ENCODE results near the gene TIMM29.
"Not testable (repeated sequence)": the region's sequence is repeated elsewhere in the genome, so short reads cannot be mapped to it uniquely, and the experiment has no call there.

Gene TIMM29

DNA sequence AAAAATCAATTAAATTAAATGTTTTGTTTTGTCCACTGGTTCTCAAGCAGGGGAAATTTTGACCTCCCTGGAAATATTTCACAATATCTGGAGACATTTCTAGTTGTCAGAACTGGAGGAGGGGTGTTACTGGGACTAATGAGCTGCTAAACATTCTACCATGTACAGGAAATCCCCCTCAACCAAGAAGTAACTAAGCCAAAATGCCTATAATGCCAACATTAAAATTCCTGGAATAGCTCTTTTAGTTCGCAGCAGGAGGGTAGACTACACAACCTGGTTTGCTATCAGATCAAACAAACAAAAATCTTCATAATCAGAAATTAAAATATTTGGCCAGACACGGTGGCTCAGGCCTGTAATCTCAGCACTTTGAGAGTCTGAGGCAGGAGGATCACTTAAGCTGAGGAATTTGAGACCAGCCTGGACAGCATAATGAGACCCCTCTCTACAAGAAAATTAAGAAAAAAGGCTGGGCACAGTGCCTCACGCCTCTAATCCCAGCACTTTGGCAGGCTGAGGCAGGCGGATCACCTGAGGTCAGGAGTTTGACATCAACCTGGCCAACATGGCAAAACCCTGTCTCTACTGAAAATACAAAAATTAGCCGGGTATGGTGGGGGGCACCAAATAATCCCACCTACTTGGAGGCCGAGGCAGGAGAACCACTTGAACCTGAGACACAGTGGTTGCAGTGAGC, 18.5 kb downstream of the TIMM29 start:
- DNase-seq = no peak

DNA sequence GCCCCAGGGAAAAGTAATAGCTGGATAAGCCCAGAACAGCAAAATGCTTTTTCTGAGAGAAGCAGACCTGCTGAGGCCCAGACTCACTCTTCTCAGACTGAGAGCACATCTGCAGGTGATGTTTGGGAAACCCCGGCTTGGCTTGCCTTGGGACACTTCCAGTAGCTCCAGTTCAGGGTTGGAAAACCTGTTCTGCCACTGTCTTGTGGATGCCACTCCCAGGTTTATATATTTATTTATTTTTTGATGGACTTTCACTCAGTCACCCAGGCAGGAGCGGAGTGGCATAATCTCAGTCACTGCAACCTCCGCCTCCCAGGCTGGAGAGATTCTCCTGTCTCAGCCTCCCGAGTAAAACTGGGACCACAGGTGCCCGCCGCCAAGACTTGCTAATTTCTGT, 24.2 kb downstream of the TIMM29 start:
- no peak for DNase-seq

DNA sequence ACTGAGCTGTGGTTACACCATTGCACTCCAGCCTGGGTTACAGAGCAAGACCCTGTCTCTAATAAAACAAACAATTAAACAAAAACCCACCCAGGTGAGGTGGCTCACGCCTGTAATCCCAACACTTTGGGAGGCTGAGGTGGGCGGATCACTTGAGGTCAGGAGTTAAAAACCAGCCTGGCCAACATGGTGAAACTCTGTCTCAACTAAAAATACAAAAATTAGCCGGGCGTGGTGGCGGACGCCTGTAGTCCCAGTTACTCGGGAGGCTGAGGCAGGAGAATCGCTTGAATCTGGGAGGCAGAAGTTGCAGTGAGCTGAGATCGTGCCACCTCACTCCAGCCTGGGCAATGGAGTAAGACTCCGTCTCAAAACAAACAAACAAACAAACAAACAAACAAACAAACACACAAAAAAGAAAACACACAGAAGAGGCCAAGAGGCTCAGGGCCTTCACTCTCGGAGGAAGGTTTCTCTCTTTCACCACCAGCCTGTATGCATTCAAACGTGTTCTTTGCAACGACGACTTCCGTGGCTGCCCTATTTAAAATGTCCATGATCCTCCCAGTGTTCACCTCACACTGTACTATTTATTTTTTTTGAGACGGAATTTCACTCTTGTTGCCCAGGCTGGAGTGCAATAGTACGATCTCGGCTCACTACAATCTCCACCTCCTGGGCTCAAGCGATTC, 30.8 kb downstream of the TIMM29 start:
- not testable (repeated sequence) for DNase-seq

DNA sequence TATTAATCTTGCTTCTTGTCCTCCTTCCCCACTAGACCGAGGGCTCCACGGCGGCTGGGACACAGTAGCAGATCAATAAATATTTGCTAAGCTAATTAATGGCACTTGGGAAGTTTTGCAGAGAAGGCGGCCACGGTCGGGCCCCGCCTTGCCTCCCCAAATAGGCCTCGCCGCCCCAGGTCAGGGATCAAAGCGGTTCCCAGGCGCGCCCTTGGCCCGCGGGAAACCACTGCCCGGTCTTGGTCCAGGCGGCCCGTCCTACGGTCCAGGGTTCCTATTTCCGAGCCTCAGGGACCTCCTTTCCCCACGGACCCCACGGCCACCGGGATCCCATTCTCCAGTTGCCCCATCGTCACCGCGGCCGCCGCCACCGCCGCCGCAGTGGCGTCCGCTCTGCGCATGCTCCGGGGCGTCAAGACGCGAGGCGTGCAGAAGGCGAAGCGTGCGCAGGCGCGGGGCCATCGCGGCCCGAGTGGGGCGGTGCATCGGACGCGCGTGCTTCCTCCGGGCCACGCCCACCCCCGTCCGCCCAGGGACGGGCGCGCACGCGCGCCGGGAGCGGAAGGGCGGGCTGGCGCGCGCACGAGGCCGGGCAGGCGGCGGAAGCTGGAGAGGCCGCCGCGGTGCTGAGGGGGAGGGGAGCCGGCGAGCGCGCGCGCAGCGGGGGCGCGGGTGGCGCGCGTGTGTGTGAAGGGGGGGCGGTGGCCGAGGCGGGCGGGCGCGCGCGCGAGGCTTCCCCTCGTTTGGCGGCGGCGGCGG, 31.9 kb downstream of the TIMM29 start, which contains the start of gene SMARCA4:
Gene SMARCA4 (plus strand): TSS at position 717 of the 759 bp plus-strand sequence. CDS start 23,122 bp downstream, outside the sequence.
- peak; percentile 97 for DNase-seq

DNA sequence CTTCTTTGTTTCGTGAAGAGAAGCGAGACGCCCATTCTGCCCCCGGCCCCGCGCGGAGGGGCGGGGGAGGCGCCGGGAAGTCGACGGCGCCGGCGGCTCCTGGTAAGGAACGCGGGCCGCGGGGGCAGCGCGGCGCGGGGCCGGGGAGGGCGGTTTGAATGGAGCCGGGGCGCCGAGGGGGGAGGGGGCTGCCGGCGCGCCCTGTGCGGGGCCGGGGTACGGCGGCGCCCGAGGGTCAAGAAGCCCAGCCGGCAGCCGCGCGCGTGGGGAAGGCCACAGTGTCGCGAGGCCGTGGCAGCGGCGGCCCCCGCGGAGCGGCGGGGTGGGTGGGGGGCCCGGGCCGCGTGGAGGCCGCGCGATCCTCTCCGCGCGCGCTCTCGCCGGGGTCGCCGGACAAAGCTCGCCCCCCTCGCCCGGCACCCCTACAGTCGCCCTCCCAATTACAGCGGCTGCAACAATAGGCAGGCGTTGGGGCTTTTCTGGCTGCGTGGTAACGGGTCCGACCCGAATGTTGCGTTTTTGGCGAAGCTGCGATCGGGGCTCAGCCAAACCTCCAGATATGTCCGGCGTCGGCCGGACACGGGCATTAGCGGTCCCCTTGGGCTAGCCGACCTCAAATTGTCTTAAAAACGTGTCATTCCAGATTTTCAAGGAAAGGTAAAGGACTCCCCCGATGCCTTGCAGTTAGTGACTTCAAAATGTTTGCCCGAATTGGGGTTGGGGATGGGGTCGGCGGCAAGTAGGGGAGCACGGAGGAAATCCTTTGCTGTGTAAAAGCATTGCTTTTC, 32.7 kb downstream of the TIMM29 start:
- no peak for DNase-seq

DNA sequence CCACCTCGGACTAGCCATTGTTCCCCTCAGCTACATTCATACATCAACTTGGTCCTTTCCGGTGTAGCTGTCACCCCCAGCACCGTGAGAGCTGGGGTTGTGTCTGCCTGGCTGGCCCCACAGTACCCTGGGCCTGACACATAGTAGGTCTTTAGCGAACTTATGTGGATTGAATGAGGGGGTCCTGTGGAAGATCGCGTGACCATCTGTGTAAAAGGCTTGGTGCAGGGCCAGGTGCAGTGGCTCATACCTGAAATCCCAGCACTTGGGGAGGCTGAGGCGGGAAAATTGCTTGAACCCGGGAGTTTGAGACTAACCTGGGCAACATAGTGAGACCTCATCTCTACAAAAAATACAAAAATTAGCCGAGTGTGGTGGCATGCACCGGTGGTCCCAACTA, 34.3 kb downstream of the TIMM29 start:
- no peak for DNase-seq

DNA sequence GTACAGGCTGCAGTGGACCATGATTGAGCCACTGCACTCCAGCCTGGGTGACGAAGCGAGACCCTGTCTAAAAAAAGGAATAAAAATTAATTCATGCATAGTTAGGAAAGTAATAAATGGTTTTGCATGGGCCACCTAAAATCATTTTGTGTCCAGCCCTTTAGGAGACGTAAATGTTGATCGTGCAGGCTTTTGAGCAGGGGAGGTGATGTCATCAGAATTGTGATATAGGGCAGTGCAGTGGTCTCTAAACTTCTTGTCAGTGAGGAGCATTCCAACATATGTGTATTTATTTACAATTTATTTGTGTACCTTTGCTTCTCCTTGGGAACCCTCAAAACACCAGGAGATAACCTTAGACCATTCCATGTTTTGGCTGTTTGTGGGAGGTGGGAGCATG, 35.3 kb downstream of the TIMM29 start:
- no peak for DNase-seq

DNA sequence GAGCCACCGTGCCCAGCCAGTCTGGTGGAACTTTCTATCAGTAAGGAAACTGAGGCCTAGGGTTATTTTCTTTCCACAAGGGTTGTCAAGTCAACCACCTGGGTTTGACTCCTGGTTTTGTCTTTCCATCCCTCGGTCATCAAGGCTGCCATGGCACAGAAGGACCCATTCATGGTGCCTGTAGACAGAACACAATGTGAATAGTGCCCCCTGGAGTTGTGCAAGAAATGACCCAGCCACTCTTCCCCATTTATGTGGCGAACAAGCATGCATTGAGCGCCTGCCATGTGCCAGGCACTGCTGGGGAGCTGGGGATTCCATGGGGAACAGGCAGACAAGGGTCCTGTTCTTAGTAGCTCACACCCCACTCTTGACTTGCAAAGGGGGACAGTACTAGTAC, 36.3 kb downstream of the TIMM29 start:
- no peak for DNase-seq

DNA sequence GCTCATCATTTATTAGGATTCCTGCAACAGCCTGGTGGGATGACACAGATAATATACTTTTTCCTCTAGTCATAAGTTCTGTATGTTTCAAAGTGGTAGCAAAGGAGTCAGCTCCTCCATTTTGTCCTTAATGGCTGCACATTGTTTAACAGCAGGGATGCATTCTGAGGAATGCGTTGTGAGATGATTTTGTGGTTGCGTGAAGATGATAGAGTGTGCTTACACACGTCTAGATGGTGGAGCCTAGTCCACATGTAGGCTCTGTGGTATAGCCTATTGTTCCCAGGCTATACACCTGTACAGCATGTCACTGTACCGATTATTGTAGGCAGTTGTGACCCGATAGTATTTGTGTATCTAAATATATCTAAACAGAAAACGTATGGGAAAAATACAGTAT, 36.8 kb downstream of the TIMM29 start:
- no peak for DNase-seq

DNA sequence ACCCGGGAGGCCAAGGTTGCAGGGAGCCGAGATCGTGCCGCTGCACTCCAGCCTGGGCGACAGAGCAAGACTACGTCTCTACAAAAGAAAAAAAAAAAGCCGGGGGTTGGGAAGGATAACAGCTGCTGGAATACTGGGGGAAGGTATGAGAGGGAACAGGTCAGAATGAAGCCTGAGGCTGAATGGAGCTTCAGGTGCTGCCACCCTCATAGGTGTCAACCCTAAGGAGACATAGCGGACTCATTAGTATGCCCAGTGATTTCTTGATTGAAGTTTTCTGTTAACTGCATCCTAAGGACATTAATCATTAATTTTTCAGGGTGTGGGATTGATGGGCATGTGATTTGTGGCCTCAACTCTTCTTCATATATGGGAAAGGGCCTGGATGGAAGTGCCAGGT, 38.2 kb downstream of the TIMM29 start:
- no peak for DNase-seq

DNA sequence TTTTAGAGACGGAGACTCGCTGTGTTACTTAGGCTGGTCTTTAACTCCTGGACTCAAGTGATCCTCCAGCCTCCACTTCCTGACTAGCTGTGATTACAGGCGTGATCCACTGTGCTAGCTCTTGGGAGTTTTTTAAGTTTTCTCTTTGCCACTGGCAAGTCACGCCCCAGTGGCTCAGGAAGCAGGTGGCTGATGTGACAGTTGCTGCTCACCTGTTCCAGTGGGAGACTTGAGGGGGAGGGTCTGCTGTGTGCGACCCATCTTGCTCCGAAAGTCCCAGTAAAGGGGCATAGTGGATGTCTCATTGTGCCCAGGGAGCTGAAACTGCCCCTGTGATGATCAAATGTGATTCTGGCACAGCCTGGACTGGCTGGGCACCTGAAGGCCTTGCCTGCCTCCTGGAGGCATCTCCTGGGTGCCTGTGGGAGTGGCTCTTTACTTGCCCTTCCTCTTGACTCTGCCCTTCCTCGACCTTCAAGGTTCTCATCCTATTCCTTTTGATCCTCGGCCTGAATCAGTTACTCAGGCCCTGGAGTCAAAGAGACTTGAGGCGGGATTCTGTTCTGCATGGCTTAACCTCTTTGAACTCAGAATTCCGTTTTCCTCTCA, 40.0 kb downstream of the TIMM29 start:
- DNase-seq = no peak

DNA sequence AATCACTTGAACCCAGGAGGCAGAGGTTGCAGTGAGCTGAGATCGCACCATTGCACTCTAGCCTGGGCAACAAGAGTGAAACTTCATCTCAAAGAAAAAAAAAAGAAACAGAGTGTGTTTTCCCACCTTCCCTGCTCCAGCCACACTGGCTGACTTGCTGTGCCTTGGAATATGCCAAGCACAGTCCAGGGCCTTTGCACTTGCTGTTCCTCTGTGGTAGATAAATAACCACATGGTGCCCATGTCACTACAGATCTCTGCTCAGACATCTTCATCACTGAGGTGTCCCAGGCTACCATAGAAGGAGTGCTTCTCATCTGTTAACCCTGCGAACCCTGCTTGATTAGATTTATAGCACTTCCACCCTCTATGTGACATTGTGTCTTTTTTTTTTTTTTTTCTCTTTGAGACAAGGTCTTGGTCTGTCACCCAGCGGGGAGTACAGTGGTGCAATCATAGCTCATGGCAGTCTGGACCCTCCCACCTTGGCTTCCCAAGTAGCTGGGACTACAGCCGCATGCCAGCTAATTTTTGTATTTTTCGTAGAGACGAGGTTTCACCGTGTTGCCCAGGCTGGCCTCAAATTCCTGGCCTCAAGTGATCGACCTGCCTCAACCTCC, 42.6 kb downstream of the TIMM29 start:
- DNase-seq = no peak

DNA sequence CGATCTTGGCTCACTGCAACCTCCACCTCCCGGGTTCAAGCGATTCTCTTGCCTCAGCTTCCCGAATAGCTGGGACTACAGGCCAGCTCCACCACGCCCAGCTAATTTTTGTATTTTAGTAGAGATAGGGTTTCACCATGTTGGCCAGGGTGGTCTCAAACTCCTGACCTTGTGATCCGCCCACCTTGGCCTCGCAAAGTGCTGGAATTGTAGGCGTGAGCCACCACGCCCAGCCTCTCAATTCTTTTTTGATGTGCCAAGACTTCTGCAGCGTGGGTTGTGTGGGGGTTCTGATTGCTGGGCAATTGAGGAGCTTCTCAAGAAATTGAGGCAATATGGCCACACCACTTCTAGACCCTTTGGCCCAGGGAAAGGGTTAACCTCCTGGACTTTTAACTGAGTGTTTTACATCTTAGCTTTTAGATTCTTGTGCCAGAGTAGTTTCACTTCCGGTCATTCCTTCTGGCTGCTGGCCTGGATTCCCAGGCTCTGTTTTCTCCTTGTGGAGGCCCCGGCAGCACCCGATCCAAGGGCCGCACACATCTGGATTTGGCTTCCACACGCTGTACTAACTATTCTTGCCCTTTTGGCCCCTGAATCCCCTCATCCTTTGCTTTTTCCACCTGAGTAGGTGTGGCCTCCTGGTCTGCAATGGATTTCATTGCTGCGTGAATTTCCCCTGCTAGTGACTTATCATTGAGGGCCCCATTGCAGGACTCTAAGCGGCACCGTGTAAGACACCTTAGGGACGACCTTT, 46.9 kb downstream of the TIMM29 start:
- DNase-seq = no peak

DNA sequence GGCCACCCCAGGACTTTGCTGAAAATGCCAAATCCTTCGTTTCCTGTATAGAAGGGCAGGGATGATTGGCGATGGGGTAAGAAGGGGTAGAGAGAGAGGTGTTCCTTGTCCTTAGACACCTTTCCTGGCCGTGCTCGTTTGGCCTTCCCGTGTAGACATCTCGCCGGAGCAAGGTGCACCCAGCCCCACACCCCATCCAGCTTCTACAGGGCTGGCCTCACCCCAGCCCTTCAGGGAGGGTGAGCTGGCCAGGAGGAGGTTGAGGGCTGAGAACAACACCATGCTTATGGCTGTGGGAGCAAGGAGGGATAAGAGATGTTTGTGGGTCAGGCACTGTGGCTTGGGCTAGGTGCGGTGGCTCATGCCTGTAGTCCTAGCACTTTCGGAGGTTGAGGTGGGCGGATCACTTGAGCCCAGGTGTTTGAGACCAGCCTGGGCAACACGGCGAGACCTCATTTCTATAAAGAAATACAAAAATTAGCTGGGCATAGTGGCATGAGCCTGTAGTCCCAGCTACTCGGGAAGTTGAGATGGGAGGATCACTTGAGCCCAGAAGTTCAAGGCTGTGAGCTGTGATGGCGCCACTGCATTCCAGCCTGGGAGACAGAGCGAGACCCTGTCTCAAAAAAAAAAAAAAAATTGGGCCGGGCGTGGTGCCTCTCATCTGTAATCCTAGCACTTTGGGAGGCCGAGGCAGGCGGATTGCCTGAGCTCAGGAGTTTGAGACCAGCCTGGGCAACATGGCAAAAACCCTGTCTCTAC, 47.7 kb downstream of the TIMM29 start:
- DNase-seq = no peak

DNA sequence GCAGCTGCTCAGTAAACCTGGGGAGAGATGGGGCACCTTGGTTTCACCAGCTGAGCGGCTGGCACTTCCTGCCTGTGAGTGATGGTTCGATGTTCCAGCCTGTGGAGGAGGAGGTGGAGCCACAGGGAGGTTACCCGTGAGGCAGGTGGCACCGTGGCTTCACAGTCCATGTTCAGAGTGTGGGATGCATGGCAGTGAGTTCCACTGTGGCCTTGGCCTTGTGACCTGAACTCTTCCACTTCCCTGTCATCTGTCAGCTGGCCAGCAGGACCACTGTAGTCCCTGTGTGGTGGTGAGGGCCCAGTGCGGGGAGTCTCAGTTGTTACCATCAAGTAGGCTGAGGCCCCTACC, 49.1 kb downstream of the TIMM29 start:
- no peak for DNase-seq

Measured in CD4-positive, alpha-beta T cell treated with Interleukin-21 for 1 hour (primary cell).